Measurements from ENCODE around the gene ADAMTS16.

Gene ADAMTS16

GRCh38 chr5:5303242-5303641, 163.1 kb downstream of the ADAMTS16 start:
- Histone ChIP-seq H3K9ac (ENCODE audit: low read length) (no peak overlapping the region), H3K4me3 (ENCODE audit: low read depth, low read length, poor library complexity, severe bottlenecking) (no peak overlapping the region), H3F3A (ENCODE audit: insufficient read depth, low read length) (no peaks in the 10 kb centered on the region), H3K4me1 (ENCODE audit: insufficient read depth, low read length, severe bottlenecking) (no peaks in the 10 kb centered on the region), H2AFZ (ENCODE audit: low read length) (no peak overlapping the region), H3K79me2 (ENCODE audit: insufficient read depth, low read length) (no peaks in the 10 kb centered on the region), H3K9me3 (ENCODE audit: low read length) (no peaks in the 10 kb centered on the region), H3K9me2 (ENCODE audit: low read depth, low read length) (no peaks in the 10 kb centered on the region), H4K20me1 (ENCODE audit: insufficient read depth, low read length) (no peaks in the 10 kb centered on the region), H3K4me2 (ENCODE audit: low read length) (no peak overlapping the region), H3K27me3 (ENCODE audit: insufficient read depth, low read length) (no peaks in the 10 kb centered on the region), H3K36me3 (ENCODE audit: insufficient read depth, low read length) (no peaks in the 10 kb centered on the region), H3K27ac (ENCODE audit: low read depth, low read length, poor library complexity, severe bottlenecking) (no peak overlapping the region)
- TF ChIP-seq EZH2 (IDR thresholded peaks at IDR 0.05; ENCODE audit: borderline replicate concordance, low read length) (no peak), CTCF (IDR thresholded peaks at IDR 0.05; ENCODE audit: low read length) (no peak)

DNA sequence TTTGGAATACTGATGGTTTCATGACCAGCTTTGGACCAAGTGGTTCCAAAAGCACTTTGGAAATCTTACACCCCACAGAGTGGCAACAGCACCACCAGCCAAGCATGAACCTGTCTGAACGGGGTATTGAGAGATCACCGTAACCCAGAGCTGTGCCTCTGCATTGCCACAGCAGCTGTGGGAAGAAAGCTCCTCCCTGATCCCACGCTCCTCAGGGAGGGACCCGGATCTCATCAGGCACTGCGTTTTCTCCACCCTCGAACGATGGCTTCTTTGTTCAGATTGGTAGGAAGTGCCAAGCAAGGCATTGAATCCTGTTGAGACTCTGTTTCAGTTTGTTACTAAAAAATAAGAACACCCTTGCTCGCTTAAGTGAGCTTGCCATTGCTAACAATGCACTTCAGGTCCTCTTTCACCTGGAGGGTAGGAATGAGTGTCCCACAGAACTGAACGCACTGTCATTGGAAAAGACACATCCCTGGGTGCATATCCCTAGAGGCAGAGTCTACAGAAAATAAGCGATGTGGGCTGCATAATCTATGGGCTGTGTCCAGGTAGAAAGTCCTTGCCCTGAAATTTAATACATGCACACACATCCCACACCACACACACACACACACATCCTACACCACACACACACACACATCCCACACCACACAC, 164.4 kb downstream of the ADAMTS16 start:
- Histone ChIP-seq H3K36me3 (ENCODE audit: insufficient read depth, low read length) (no peaks in the 10 kb centered on the region), H2AFZ (ENCODE audit: low read length) (no peak overlapping the region), H3K9me2 (ENCODE audit: low read depth, low read length) (no peaks in the 10 kb centered on the region), H3K27me3 (ENCODE audit: insufficient read depth, low read length) (no peaks in the 10 kb centered on the region), H3K9ac (ENCODE audit: low read length) (no peak overlapping the region), H3K4me3 (ENCODE audit: low read depth, low read length, poor library complexity, severe bottlenecking) (no peak overlapping the region), H3K4me2 (ENCODE audit: low read length) (no peak overlapping the region), H3K27ac (ENCODE audit: low read depth, low read length, poor library complexity, severe bottlenecking) (no peak overlapping the region), H3F3A (ENCODE audit: insufficient read depth, low read length) (no peaks in the 10 kb centered on the region), H4K20me1 (ENCODE audit: insufficient read depth, low read length) (no peaks in the 10 kb centered on the region), H3K9me3 (ENCODE audit: low read length) (no peaks in the 10 kb centered on the region), H3K4me1 (ENCODE audit: insufficient read depth, low read length, severe bottlenecking) (no peaks in the 10 kb centered on the region), H3K79me2 (ENCODE audit: insufficient read depth, low read length) (no peaks in the 10 kb centered on the region)
- TF ChIP-seq CTCF (IDR thresholded peaks at IDR 0.05; ENCODE audit: low read length) (no peak), EZH2 (IDR thresholded peaks at IDR 0.05; ENCODE audit: borderline replicate concordance, low read length) (no peak)

DNA sequence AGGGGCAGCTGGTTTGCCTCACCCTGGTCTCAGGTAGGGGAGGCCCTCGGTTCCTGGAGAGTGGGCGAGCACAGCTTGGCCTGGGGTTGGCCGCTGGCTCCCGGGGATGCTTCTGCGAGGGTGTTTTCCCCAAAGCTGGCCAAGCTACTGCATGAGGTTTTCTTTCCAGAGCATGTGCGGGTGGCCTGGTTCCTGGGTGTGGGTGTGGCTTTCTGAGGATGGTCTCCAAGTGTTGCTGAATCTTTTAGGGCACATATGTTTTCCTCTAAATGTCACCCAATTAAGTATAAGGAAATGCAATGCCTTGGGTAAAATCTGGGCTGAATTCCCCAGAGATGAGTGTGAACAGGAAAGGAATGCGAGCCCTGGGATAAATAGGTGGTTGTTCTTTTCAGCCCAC, 166.6 kb downstream of the ADAMTS16 start:
- Histone ChIP-seq H3K4me2 (ENCODE audit: low read length) (no peak overlapping the region), H3F3A (ENCODE audit: insufficient read depth, low read length) (no peaks in the 10 kb centered on the region), H3K4me3 (ENCODE audit: low read depth, low read length, poor library complexity, severe bottlenecking) (no peak overlapping the region), H3K4me1 (ENCODE audit: insufficient read depth, low read length, severe bottlenecking) (no peaks in the 10 kb centered on the region), H3K36me3 (ENCODE audit: insufficient read depth, low read length) (no peaks in the 10 kb centered on the region), H3K9me2 (ENCODE audit: low read depth, low read length) (no peaks in the 10 kb centered on the region), H3K9ac (ENCODE audit: low read length) (no peak overlapping the region), H3K79me2 (ENCODE audit: insufficient read depth, low read length) (no peaks in the 10 kb centered on the region), H3K27me3 (ENCODE audit: insufficient read depth, low read length) (no peaks in the 10 kb centered on the region), H4K20me1 (ENCODE audit: insufficient read depth, low read length) (no peaks in the 10 kb centered on the region), H3K27ac (ENCODE audit: low read depth, low read length, poor library complexity, severe bottlenecking) (no peak overlapping the region), H2AFZ (ENCODE audit: low read length) (no peak overlapping the region), H3K9me3 (ENCODE audit: low read length) (no peaks in the 10 kb centered on the region)
- TF ChIP-seq EZH2 (IDR thresholded peaks at IDR 0.05; ENCODE audit: borderline replicate concordance, low read length), result no peak
- no peak for TF ChIP-seq CTCF (IDR thresholded peaks at IDR 0.05; ENCODE audit: low read length)
